HCT116 (cell line): ENCODE results near the gene EPSTI1. TPM values are rescaled to one million over a fixed set of nuclear protein-coding genes. Genes with fewer than 3 reads are reported as not detected.

Source experiments
- ATAC-seq: fragments of 200-7000 bp; cut with Tn5 transposase; 2 replicates; pipeline ENCODE4 v1.9.1; 2020; ENCODE audit warnings: mild to moderate bottlenecking, moderate library complexity
- BruUV-seq: library from RNA; stranded (reverse); fragments of 400-500 nt; replicated peaks from 2 replicates; lab custom pipeline; 2021; lab: Mats Ljungman, UMichigan
- CTCF ChIA-PET: fragments of 300-600 bp; sonication (Branson Sonifier 250); formaldehyde crosslinking; loops from one replicate; lab custom pipeline; 2021; ENCODE audit warnings: antibody characterized with exemption; lab: Charles Lee
- POLR2A ChIA-PET: fragments of 300-600, 350-600 bp; sonication (Branson Sonifier 250); formaldehyde crosslinking; loops from one replicate; lab custom pipeline; 2021; ENCODE audit warnings: antibody characterized with exemption; lab: Charles Lee
- RAD21 ChIA-PET, 2 experiments: fragments of 300-600 bp; sonication (Branson Sonifier 250); formaldehyde crosslinking; loops; one replicate each; lab custom pipeline; 2023; ENCODE audit warnings: low total read pairs in 2 of 2; ENCODE audit not compliant: uncharacterized antibody in 2 of 2, unreplicated experiment in 2 of 2, low non-redundant PET in 1 of 2; lab: Charles Lee
- DNase-seq: peaks from one replicate; pipeline ENCODE4 v3.0.0-alpha.2; 2010; ENCODE audit warnings: low read depth, low spot score
- H2AFZ ChIP-seq: fragments of 200-600 bp; shearing (Covaris generic), sonication (generic); 2 replicates; pipeline ENCODE4 v1.6.1; 2017; ENCODE audit warnings: low read depth, mixed run types, mixed read lengths, antibody characterized with exemption, low read length; ENCODE audit not compliant: poor library complexity, severe bottlenecking
- H3K27ac ChIP-seq: 2 replicates; pipeline ENCODE4 v1.5.1; 2012; ENCODE audit warnings: low read depth, low read length
- H3K27me3 ChIP-seq: fragments of 200-600 bp; sonication (generic); 2 replicates; pipeline ENCODE4 v1.6.1; 2016; ENCODE audit warnings: mixed run types, low read length, mixed read lengths; ENCODE audit not compliant: insufficient read depth
- H3K36me3 ChIP-seq, 2 experiments: fragments of 200-500 bp in 1 of 2; fragments of 200-600 bp in 1 of 2; sonication (Bioruptor generic) in 1 of 2; sonication (generic) in 1 of 2; 2 replicates each; pipeline versions ENCODE4 v1.5.1 to v1.6.1; 2014 to 2016; ENCODE audit warnings: low read length in 2 of 2, inconsistent platforms in 1 of 2, mixed read lengths in 1 of 2, mixed run types in 1 of 2; ENCODE audit not compliant: insufficient read depth in 2 of 2, control insufficient read depth in 1 of 2
- H3K4me1 ChIP-seq, 2 experiments: fragments of 200-600 bp in 1 of 2; sonication (generic) in 1 of 2; 2 replicates each; pipeline versions ENCODE4 v1.5.1 to v1.6.1; 2012 to 2017; ENCODE audit warnings: low read length in 2 of 2, inconsistent platforms in 1 of 2, mild to moderate bottlenecking in 1 of 2, mixed read lengths in 1 of 2, mixed run types in 1 of 2, moderate library complexity in 1 of 2; ENCODE audit not compliant: insufficient read depth in 2 of 2, control insufficient read depth in 1 of 2
- H3K4me2 ChIP-seq: fragments of 200-600 bp; sonication (generic); 2 replicates; pipeline ENCODE4 v1.6.1; 2017; ENCODE audit warnings: mixed run types, low read length, mixed read lengths
- H3K4me3 ChIP-seq, 2 experiments: fragments of 200-600 bp in 1 of 2; sonication (generic) in 1 of 2; replicated peaks in 1 of 2; 2 replicates each; pipeline ENCODE4 v1.5.1; 2011 to 2016; ENCODE audit warnings: low read length in 2 of 2, control low read depth in 1 of 2, low read depth in 1 of 2, mild to moderate bottlenecking in 1 of 2, mixed read lengths in 1 of 2, mixed run types in 1 of 2
- H3K79me2 ChIP-seq: fragments of 200-600 bp; sonication (generic); 2 replicates; pipeline ENCODE4 v1.6.1; 2017; ENCODE audit warnings: mild to moderate bottlenecking, mixed run types, low read length, moderate library complexity, mixed read lengths; ENCODE audit not compliant: insufficient read depth
- H3K9ac ChIP-seq: fragments of 200-600 bp; sonication (generic); 2 replicates; pipeline ENCODE4 v1.6.1; 2016; ENCODE audit warnings: low read length, mixed read lengths
- H3K9me2 ChIP-seq: fragments of 200-600 bp; sonication (generic), shearing (Covaris generic); 2 replicates; pipeline ENCODE4 v1.6.1; 2017; ENCODE audit warnings: mixed run types, mild to moderate bottlenecking, moderate library complexity; ENCODE audit not compliant: insufficient read depth
- H3K9me3 ChIP-seq, 2 experiments: fragments of 200-500 bp in 1 of 2; fragments of 200-600 bp in 1 of 2; sonication (Bioruptor generic) in 1 of 2; sonication (generic) in 1 of 2; 2 replicates each; pipeline ENCODE4 v1.6.1; 2014 to 2017; ENCODE audit warnings: low read length in 2 of 2, mixed read lengths in 2 of 2, inconsistent platforms in 1 of 2, low read depth in 1 of 2, mild to moderate bottlenecking in 1 of 2, mixed run types in 1 of 2, moderate library complexity in 1 of 2; ENCODE audit not compliant: control insufficient read depth in 1 of 2, insufficient read depth in 1 of 2
- H4K20me1 ChIP-seq: fragments of 200-600 bp; sonication (generic), shearing (Covaris generic); 2 replicates; pipeline ENCODE4 v1.6.1; 2017; ENCODE audit warnings: mixed run types, mild to moderate bottlenecking, moderate library complexity; ENCODE audit not compliant: insufficient read depth
- ATF3 ChIP-seq: IDR thresholded peaks from 2 replicates; pipeline ENCODE4 v1.6.1; 2012
- CBX3 ChIP-seq: IDR thresholded peaks from 2 replicates; pipeline ENCODE4 v1.6.1; 2012; ENCODE audit warnings: low read depth
- CEBPB ChIP-seq: IDR thresholded peaks from 2 replicates; pipeline ENCODE4 v1.6.1; 2012; ENCODE audit warnings: low read depth
- EGR1 ChIP-seq: IDR thresholded peaks from 2 replicates; pipeline ENCODE4 v1.6.1; 2012; ENCODE audit warnings: low read depth
- ELF1 ChIP-seq: IDR thresholded peaks from 2 replicates; pipeline ENCODE4 v1.6.1; 2012; ENCODE audit warnings: low read depth, borderline replicate concordance
- EZH2 ChIP-seq: fragments of 200-600 bp; sonication (generic); IDR thresholded peaks from 2 replicates; pipeline ENCODE4 v1.6.1; 2017; ENCODE audit warnings: antibody characterized with exemption, mixed run types
- EZH2phosphoT487 ChIP-seq: fragments of 200-600 bp; IDR thresholded peaks from 2 replicates; pipeline ENCODE4 v1.6.1; 2018; ENCODE audit warnings: antibody characterized with exemption, borderline replicate concordance
- FOSL1 ChIP-seq: IDR thresholded peaks from 2 replicates; pipeline ENCODE4 v1.6.1; 2012; ENCODE audit warnings: low read depth
- JUND ChIP-seq: IDR thresholded peaks from 2 replicates; pipeline ENCODE4 v1.6.1; 2012
- MAX ChIP-seq: IDR thresholded peaks from 2 replicates; pipeline ENCODE4 v1.6.1; 2012
- POLR2A ChIP-seq: IDR thresholded peaks from 2 replicates; pipeline ENCODE4 v1.7.0; 2011; ENCODE audit warnings: borderline replicate concordance; ENCODE audit not compliant: insufficient read depth, insufficient read length; ENCODE audit errors: extremely low read depth
- SIN3A ChIP-seq: IDR thresholded peaks from 2 replicates; pipeline ENCODE4 v1.6.1; 2012; ENCODE audit warnings: low read depth
- SP1 ChIP-seq: IDR thresholded peaks from 2 replicates; pipeline ENCODE4 v1.6.1; 2012; ENCODE audit warnings: low read depth
- SRF ChIP-seq: IDR thresholded peaks from 2 replicates; pipeline ENCODE4 v1.6.1; 2012; ENCODE audit warnings: low read depth
- YY1 ChIP-seq: IDR thresholded peaks from 2 replicates; pipeline ENCODE4 v1.6.1; 2011; ENCODE audit warnings: low read length, low read depth, moderate library complexity, mild to moderate bottlenecking; ENCODE audit not compliant: insufficient replicate concordance; ENCODE audit errors: extremely low read depth
- ZBTB33 ChIP-seq: IDR thresholded peaks from 2 replicates; pipeline ENCODE4 v1.6.1; 2011; ENCODE audit warnings: mild to moderate bottlenecking, low read length, moderate library complexity; ENCODE audit not compliant: insufficient replicate concordance; ENCODE audit errors: extremely low read depth
- ZFX ChIP-seq: fragments of 450-650 bp; IDR thresholded peaks from 2 replicates; pipeline ENCODE4 v1.6.1; 2017
- intact Hi-C: fragments of 100-400 bp; cut with micrococcal nuclease; formaldehyde crosslinking; loops from 2 replicates; pipeline ENCODE4 v1.10.0; 2022
- total RNA-seq: library from RNA; stranded (reverse); gene quantifications from one replicate; pipeline ENCODE4 v1.2.1, GENCODE V29; 2021; ENCODE audit not compliant: unreplicated experiment
- TF ChIP-seq, protein P1 (sequence below), 3 experiments: fragments of 200-600 bp in 1 of 3; sonication (generic) in 1 of 3; IDR thresholded peaks in 2 of 3; conservative IDR thresholded peaks in 1 of 3; 2 replicates each; pipeline ENCODE4 v1.5.1; 2012 to 2017; ENCODE audit warnings: low read depth in 2 of 3, low read length in 2 of 3, antibody characterized with exemption in 1 of 3, borderline replicate concordance in 1 of 3, control low read depth in 1 of 3, mild to moderate bottlenecking in 1 of 3, mixed read lengths in 1 of 3, mixed run types in 1 of 3, moderate library complexity in 1 of 3; ENCODE audit not compliant: insufficient read depth in 1 of 3
- TF ChIP-seq, protein P2 (sequence below): IDR thresholded peaks from 2 replicates; pipeline ENCODE4 v1.6.1; 2012; ENCODE audit warnings: low read depth

Gene EPSTI1
- total RNA-seq, 1 experiment from 2014 or later, result 0.69 TPM

DNA sequence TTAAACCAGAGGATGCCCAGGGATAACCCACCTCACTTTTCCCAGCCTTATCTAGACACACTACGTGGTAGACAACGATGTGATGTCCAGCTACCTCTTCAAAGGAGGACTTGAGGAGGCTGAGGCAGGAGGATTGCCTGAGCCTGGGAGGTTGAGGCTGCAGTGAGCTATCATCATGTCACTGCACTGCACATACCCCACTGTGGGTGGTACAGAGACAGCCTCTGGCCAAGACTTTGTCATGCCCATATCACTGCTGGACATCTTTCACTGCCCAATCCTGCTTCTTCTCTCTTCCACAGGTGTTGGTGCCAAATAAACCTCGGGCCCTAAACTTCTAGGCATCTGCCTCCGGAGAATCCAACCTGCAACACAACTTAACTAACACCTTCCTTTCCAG, 124.8 kb downstream of the EPSTI1 start:
- POLR2A ChIA-PET, result no interaction called here
- Histone ChIP-seq H3K9me3 (no peaks in the 10 kb centered on the region), H3K9ac (no peak overlapping the region), H3K36me3 (no peaks in the 10 kb centered on the region), H3K79me2 (no peaks in the 10 kb centered on the region), H2AFZ (no peak overlapping the region), H4K20me1 (no peaks in the 10 kb centered on the region), H3K27ac (no peak overlapping the region), H3K4me1 (no peaks in the 10 kb centered on the region), H3K4me2 (no peak overlapping the region), H3K4me3 (no peak overlapping the region), H3K27me3 (0 out of 2 replicates have a peak, but pooled peaks cover 6% of the 10 kb centered on the region), H3K9me2 (no peaks in the 10 kb centered on the region)
- no TSS peak for BruUV-seq
- CTCF ChIA-PET, result no interaction called here
- ATAC-seq (no peak), DNase-seq (no peak)
- RAD21 ChIA-PET, result no interaction called here
- intact Hi-C loops, result no loop called here
- TF ChIP-seq, protein P1, sequence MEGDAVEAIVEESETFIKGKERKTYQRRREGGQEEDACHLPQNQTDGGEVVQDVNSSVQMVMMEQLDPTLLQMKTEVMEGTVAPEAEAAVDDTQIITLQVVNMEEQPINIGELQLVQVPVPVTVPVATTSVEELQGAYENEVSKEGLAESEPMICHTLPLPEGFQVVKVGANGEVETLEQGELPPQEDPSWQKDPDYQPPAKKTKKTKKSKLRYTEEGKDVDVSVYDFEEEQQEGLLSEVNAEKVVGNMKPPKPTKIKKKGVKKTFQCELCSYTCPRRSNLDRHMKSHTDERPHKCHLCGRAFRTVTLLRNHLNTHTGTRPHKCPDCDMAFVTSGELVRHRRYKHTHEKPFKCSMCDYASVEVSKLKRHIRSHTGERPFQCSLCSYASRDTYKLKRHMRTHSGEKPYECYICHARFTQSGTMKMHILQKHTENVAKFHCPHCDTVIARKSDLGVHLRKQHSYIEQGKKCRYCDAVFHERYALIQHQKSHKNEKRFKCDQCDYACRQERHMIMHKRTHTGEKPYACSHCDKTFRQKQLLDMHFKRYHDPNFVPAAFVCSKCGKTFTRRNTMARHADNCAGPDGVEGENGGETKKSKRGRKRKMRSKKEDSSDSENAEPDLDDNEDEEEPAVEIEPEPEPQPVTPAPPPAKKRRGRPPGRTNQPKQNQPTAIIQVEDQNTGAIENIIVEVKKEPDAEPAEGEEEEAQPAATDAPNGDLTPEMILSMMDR (IDR thresholded peaks at IDR 0.05 in 2 of 3, conservative IDR thresholded peaks at IDR 0.05 in 1 of 3; ENCODE audit: borderline replicate concordance in 1 of 3, insufficient read depth in 1 of 3, low read depth in 2 of 3, low read length in 2 of 3), result no peak
- TF ChIP-seq EZH2 (no peak), JUND (no peak), CEBPB (no peak), POLR2A (no peak), FOSL1 (no peak), ZBTB33 (no peak), CBX3 (no peak), SP1 (no peak), ATF3 (no peak), EGR1 (no peak), YY1 (no peak), EZH2phosphoT487 (no peak), ZFX (no peak), SRF (no peak), MAX (no peak), SIN3A (no peak), ELF1 (no peak)
- TF ChIP-seq, protein P2, sequence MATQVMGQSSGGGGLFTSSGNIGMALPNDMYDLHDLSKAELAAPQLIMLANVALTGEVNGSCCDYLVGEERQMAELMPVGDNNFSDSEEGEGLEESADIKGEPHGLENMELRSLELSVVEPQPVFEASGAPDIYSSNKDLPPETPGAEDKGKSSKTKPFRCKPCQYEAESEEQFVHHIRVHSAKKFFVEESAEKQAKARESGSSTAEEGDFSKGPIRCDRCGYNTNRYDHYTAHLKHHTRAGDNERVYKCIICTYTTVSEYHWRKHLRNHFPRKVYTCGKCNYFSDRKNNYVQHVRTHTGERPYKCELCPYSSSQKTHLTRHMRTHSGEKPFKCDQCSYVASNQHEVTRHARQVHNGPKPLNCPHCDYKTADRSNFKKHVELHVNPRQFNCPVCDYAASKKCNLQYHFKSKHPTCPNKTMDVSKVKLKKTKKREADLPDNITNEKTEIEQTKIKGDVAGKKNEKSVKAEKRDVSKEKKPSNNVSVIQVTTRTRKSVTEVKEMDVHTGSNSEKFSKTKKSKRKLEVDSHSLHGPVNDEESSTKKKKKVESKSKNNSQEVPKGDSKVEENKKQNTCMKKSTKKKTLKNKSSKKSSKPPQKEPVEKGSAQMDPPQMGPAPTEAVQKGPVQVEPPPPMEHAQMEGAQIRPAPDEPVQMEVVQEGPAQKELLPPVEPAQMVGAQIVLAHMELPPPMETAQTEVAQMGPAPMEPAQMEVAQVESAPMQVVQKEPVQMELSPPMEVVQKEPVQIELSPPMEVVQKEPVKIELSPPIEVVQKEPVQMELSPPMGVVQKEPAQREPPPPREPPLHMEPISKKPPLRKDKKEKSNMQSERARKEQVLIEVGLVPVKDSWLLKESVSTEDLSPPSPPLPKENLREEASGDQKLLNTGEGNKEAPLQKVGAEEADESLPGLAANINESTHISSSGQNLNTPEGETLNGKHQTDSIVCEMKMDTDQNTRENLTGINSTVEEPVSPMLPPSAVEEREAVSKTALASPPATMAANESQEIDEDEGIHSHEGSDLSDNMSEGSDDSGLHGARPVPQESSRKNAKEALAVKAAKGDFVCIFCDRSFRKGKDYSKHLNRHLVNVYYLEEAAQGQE, result no peak
